PFSK-1 (cell line): ENCODE results near the gene ALDH4A1.

ENCODE experiments used
- FOXP2 ChIP-seq: optimal IDR thresholded peaks from 2 replicates; pipeline ENCODE3; 2011; ENCODE audit warnings: borderline replicate concordance, control low read depth, inconsistent platforms; ENCODE audit not compliant: insufficient read depth; ENCODE audit errors: extremely low read length, extremely low read depth
- POLR2AphosphoS5 ChIP-seq: IDR thresholded peaks from 2 replicates; pipeline ENCODE4 v1.6.1; 2012; ENCODE audit warnings: low read depth, mild to moderate bottlenecking, control low read depth, low read length, moderate library complexity
- REST ChIP-seq, 2 experiments: IDR thresholded peaks; 2 replicates each; pipeline versions ENCODE4 v1.6.1 to v1.8.0; 2011 to 2012; ENCODE audit warnings: low read depth in 2 of 2, low read length in 2 of 2, control low read depth in 1 of 2, inconsistent platforms in 1 of 2, mild to moderate bottlenecking in 1 of 2, moderate library complexity in 1 of 2; ENCODE audit not compliant: insufficient read depth in 1 of 2
- SIN3A ChIP-seq: IDR thresholded peaks from 2 replicates; pipeline ENCODE4 v1.6.1; 2012; ENCODE audit warnings: mild to moderate bottlenecking, low read length, moderate library complexity, borderline replicate concordance; ENCODE audit not compliant: insufficient read depth
- TAF1 ChIP-seq: IDR thresholded peaks from 2 replicates; pipeline ENCODE4 v1.6.1; 2012; ENCODE audit warnings: low read length, control low read depth, borderline replicate concordance; ENCODE audit not compliant: insufficient read depth

Gene ALDH4A1

GRCh38 chr1:18931730-18932129 lies 29.4 kb upstream of the ALDH4A1 start:
- TF ChIP-seq POLR2AphosphoS5 (no peak), SIN3A (no peak), REST (IDR thresholded peaks at IDR 0.05; ENCODE audit: insufficient read depth in 1 of 2, low read depth in 2 of 2, low read length in 2 of 2) (no peak), FOXP2 (no peak), TAF1 (no peak)

DNA sequence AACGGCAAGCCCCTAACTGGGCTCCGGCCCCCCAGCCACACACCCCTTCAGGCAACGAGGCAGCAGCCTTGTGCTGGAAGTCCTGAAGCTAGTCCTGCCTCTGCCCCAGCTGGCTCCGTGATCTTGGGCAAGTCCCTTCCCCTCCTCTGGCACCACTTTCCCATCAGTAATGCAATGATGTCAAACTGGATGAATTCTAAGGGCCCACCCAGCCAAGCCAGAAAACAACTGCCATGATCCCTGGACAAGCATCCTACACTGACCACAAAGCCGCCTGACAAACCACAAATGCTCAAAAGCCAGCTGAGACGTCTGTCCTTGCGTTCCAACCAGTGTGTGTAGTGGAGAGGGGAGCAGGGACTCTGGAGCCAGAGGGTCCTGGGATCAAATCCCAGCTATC lies 27.3 kb upstream of the ALDH4A1 start:
- TF ChIP-seq SIN3A (no peak), FOXP2 (no peak), POLR2AphosphoS5 (no peak), REST (IDR thresholded peaks at IDR 0.05; ENCODE audit: insufficient read depth in 1 of 2, low read depth in 2 of 2, low read length in 2 of 2) (no peak), TAF1 (no peak)

GRCh38 chr1:18928985-18929384 lies 26.6 kb upstream of the ALDH4A1 start:
- TF ChIP-seq FOXP2 = no peak
- no peak for TF ChIP-seq POLR2AphosphoS5
- no peak for TF ChIP-seq REST (IDR thresholded peaks at IDR 0.05; ENCODE audit: insufficient read depth in 1 of 2, low read depth in 2 of 2, low read length in 2 of 2)
- TF ChIP-seq TAF1 = no peak
- no peak for TF ChIP-seq SIN3A

GRCh38 chr1:18928406-18928805 lies 26.1 kb upstream of the ALDH4A1 start:
- TF ChIP-seq FOXP2 (no peak), SIN3A (no peak), POLR2AphosphoS5 (no peak), REST (IDR thresholded peaks at IDR 0.05; ENCODE audit: insufficient read depth in 1 of 2, low read depth in 2 of 2, low read length in 2 of 2) (no peak), TAF1 (no peak)

GRCh38 chr1:18927654-18928272 lies 25.4 kb upstream of the ALDH4A1 start:
- TF ChIP-seq REST (IDR thresholded peaks at IDR 0.05; ENCODE audit: insufficient read depth in 1 of 2, low read depth in 2 of 2, low read length in 2 of 2) (no peak), SIN3A (no peak), FOXP2 (no peak), POLR2AphosphoS5 (no peak), TAF1 (no peak)
